Measurements from ENCODE around the gene COL6A2. TPM values are rescaled to one million over a fixed set of nuclear protein-coding genes. Genes with fewer than 3 reads are reported as not detected.

The COL6A2 gene
- total and polyA plus RNA-seq, 2 experiments from 2014 or later = 650 to 1,939 TPM

DNA sequence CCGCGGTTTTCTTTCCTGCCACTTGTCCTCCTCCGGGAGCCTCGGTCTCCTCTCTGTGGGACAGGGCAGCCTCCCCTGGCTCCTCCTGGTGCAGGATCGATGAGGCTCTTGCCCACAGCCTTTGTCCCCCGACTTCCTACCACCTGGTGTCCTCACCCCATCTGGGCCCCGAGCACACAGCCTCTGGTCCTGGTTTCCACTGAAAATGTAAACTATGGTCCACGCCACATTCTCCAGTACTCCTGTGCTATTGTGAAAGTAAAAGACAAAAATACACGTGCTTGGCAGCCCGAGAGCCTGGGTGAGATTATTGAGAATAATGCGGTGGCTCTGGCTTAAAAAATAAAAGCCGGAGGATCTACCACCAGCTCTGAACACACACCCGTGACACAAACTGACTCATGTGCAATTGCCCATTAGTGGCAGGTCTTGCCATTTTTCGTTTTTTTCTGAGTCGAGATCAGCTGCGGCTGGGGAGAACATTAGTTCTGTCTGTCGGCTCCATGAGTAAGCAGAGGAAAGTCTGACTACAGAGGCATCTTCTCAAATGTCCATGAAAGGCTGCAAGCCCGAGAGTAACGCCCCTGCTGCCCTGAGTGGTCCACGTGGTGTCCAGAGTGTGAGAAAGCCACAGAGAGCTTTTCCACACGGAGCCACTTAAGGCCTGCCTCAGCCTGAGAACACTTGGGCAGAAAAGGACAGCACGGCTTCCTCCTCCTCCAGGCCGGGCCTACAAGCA lies 5.7 kb upstream of the COL6A2 start:
- Histone ChIP-seq H2AFZ (peak overlapping the region; percentile 42), H3K9ac (peak overlapping the region; percentile 94), H3K9me2 (ENCODE audit: insufficient read depth) (no peaks in the 10 kb centered on the region), H3K27ac (peak overlapping the region; percentile 99), H3K9me3 (ENCODE audit: low read depth) (no peaks in the 10 kb centered on the region), H3K4me3 (peak overlapping the region; percentile 66), H3K79me2 (ENCODE audit: insufficient read depth) (peaks cover 3% of the 10 kb centered on the region; the same call in 1 of the 2 replicates), H3K4me1 (ENCODE audit: insufficient read depth) (peaks cover 18% of the 10 kb centered on the region), H3F3A (ENCODE audit: insufficient read depth) (peaks cover 39% of the 10 kb centered on the region), H3K36me3 (ENCODE audit: low read depth) (no peaks in the 10 kb centered on the region), H3K27me3 (replicated peaks; ENCODE audit: insufficient read depth) (no peaks in the 10 kb centered on the region), H3K4me2 (ENCODE audit: unreplicated experiment) (peak overlapping the region; percentile 86), H4K20me1 (ENCODE audit: insufficient read depth) (no peaks in the 10 kb centered on the region)
- TF ChIP-seq EZH2 (IDR thresholded peaks at IDR 0.05; ENCODE audit: insufficient read depth, poor library complexity, severe bottlenecking) = no peak
- no peak for TF ChIP-seq EZH2phosphoT487 (IDR thresholded peaks at IDR 0.05; ENCODE audit: insufficient read depth, low read depth)
- in situ Hi-C loops (cut with MboI) = no loop called here
- 1 to 2% methylated on average over 22 to 23 of the region's 23 CpGs for WGBS, 2 experiments (ENCODE audit: low coverage in 1 of 2, low lambda C conversion rate in 2 of 2, missing lambda C conversion rate in 2 of 2)
- peak; percentile 99 for DNase-seq

GRCh38 chr21:46092811-46093667 lies 4.9 kb upstream of the COL6A2 start:
- Histone ChIP-seq H3K4me2 (ENCODE audit: unreplicated experiment) (peak overlapping the region; percentile 72), H3K27ac (peak overlapping the region; percentile 99), H3K4me1 (ENCODE audit: insufficient read depth) (peaks cover 18% of the 10 kb centered on the region), H3K9ac (peak overlapping the region; percentile 94), H4K20me1 (ENCODE audit: insufficient read depth) (no peaks in the 10 kb centered on the region), H3K36me3 (ENCODE audit: low read depth) (no peaks in the 10 kb centered on the region), H2AFZ (no peak overlapping the region), H3K9me2 (ENCODE audit: insufficient read depth) (no peaks in the 10 kb centered on the region), H3K27me3 (replicated peaks; ENCODE audit: insufficient read depth) (no peaks in the 10 kb centered on the region), H3F3A (ENCODE audit: insufficient read depth) (peaks cover 34% of the 10 kb centered on the region), H3K79me2 (ENCODE audit: insufficient read depth) (peaks cover 4% of the 10 kb centered on the region; the same call in 1 of the 2 replicates), H3K9me3 (ENCODE audit: low read depth) (no peaks in the 10 kb centered on the region), H3K4me3 (peak overlapping the region; percentile 43)
- peak; percentile 71 for DNase-seq
- TF ChIP-seq EZH2phosphoT487 (IDR thresholded peaks at IDR 0.05; ENCODE audit: insufficient read depth, low read depth) = no peak
- no peak for TF ChIP-seq EZH2 (IDR thresholded peaks at IDR 0.05; ENCODE audit: insufficient read depth, poor library complexity, severe bottlenecking)
- 30 to 31% methylated on average over 11 of the region's 11 CpGs for WGBS, 2 experiments (ENCODE audit: low coverage in 1 of 2, low lambda C conversion rate in 2 of 2, missing lambda C conversion rate in 2 of 2)
- in situ Hi-C loops (cut with MboI) = no loop called here

DNA sequence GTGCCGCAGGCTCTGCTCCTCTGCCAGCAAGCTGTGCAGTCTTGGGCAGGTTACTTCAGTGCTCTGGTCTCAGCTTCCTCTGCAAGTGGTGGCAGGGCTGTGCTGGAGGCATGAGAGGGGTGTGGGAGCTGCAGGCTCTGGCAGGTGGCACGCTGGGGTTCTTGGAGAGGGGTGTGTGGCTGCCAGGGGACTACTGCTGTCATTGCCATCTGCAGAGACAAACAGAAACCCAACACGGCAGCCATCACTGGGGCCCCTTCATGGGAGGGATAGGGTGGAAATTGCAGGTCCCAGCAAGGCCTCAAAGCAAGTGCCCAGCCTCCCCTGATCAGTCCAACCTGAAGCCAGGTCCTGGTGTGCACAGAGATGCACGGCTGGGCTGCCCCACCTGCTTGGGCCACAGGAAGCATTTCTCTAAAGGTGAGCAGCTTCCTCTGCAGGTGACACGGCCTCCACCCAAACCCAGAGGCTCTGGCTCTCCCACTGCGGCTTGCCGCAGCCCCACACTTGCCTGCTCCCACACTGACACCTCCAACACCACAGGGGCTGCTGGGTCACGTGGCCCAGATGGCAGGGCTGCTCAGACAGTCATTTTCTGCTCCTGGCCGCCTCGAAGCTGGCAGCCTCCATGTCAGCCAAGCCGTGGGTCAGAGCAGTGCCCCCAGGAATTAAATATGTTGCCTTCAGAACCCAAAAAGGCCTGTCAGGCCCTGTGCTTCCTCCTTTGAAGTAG lies 4.1 kb upstream of the COL6A2 start:
- Histone ChIP-seq H3K4me1 (ENCODE audit: insufficient read depth) (peaks cover 18% of the 10 kb centered on the region), H3K9me2 (ENCODE audit: insufficient read depth) (no peaks in the 10 kb centered on the region), H3K79me2 (ENCODE audit: insufficient read depth) (peaks cover 6% of the 10 kb centered on the region), H3K9ac (peak overlapping the region; percentile 94), H3K27me3 (replicated peaks; ENCODE audit: insufficient read depth) (no peaks in the 10 kb centered on the region), H3K9me3 (ENCODE audit: low read depth) (no peaks in the 10 kb centered on the region), H3K4me2 (ENCODE audit: unreplicated experiment) (no peak overlapping the region), H3K27ac (peak overlapping the region; percentile 99), H3F3A (ENCODE audit: insufficient read depth) (peaks cover 34% of the 10 kb centered on the region), H3K4me3 (no peak overlapping the region), H2AFZ (no peak overlapping the region), H4K20me1 (ENCODE audit: insufficient read depth) (no peaks in the 10 kb centered on the region), H3K36me3 (ENCODE audit: low read depth) (no peaks in the 10 kb centered on the region)
- WGBS, 2 experiments (ENCODE audit: low coverage in 1 of 2, low lambda C conversion rate in 2 of 2, missing lambda C conversion rate in 2 of 2) = 75 to 77% methylated on average over 11 of the region's 11 CpGs
- DNase-seq = no peak
- in situ Hi-C loops (cut with MboI) = no loop called here
- TF ChIP-seq EZH2phosphoT487 (IDR thresholded peaks at IDR 0.05; ENCODE audit: insufficient read depth, low read depth) (no peak), EZH2 (IDR thresholded peaks at IDR 0.05; ENCODE audit: insufficient read depth, poor library complexity, severe bottlenecking) (no peak)

All from GM23248 (cell line).